ENCODE results near the gene RBM39. TPM values are rescaled to one million over a fixed set of nuclear protein-coding genes. Genes with fewer than 3 reads are reported as not detected.
A peak's percentile ranks its signal among the peaks of the same experiment; 100 is the strongest.

The RBM39 gene
- total RNA-seq, 1 donor from 2014 or later = 208 TPM

DNA sequence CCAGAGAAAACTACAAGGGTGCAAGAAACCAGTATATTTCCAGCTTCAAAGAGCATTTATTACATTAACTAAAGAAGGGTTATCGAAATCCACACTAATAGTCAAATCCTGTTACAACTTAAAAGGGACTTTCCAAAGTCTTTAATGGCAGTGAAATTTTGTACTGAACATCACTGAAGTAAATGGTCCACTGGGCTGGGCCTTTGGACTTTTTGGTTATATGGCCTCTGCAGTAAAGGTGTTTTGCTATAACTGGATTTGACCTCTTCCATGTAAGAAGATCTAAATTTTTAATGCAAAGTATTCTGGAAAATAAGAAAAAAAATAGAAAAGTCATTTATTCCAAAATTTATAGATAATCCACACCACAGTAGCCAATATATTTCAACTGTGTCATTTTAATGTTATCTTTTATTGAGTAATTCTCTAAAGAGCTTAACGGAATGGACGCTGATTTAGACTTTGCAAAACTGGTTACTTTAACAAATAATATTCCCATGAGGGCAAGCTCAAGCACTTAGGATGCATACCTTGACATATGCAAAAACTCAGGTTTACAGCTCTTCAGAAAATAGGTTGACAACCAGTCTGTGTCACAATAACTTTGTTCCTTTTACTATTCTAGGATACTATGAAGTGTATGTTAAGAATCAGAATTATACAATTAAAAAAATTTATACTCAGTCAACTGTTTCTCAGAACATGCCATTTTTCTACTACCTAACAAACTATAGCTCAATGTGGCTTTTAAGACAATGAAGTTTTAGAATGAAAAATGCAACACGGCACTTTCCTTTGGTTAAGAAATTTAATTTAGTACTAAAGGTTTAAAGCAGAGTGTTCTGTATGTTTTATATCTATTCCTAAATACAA lies 7.0 kb downstream of the RBM39 start:
- H3K27ac ChIP-seq (ENCODE audit: low read depth, low read length) = no peak overlapping the region
- H3K9ac ChIP-seq (ENCODE audit: low read length) = no peak overlapping the region
- peaks cover 100% of the 10 kb centered on the region for H3K79me2 ChIP-seq (ENCODE audit: insufficient read depth, low read length)
- no peak for TF ChIP-seq EZH2 (IDR thresholded peaks at IDR 0.05; ENCODE audit: insufficient read depth, low read length)
- TF ChIP-seq, protein P1, sequence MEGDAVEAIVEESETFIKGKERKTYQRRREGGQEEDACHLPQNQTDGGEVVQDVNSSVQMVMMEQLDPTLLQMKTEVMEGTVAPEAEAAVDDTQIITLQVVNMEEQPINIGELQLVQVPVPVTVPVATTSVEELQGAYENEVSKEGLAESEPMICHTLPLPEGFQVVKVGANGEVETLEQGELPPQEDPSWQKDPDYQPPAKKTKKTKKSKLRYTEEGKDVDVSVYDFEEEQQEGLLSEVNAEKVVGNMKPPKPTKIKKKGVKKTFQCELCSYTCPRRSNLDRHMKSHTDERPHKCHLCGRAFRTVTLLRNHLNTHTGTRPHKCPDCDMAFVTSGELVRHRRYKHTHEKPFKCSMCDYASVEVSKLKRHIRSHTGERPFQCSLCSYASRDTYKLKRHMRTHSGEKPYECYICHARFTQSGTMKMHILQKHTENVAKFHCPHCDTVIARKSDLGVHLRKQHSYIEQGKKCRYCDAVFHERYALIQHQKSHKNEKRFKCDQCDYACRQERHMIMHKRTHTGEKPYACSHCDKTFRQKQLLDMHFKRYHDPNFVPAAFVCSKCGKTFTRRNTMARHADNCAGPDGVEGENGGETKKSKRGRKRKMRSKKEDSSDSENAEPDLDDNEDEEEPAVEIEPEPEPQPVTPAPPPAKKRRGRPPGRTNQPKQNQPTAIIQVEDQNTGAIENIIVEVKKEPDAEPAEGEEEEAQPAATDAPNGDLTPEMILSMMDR (IDR thresholded peaks at IDR 0.05; ENCODE audit: insufficient read depth, low read depth, low read length) = no peak
- H4K20me1 ChIP-seq (ENCODE audit: insufficient read depth, low read length) = peaks cover 100% of the 10 kb centered on the region
- Mint-ChIP-seq H3K4me3 (ENCODE audit: unreplicated experiment) (peak overlapping the region; percentile 8), H3K27me3 (ENCODE audit: low read depth, unreplicated experiment) (no peaks in the 10 kb centered on the region), H3K27ac (ENCODE audit: unreplicated experiment) (peak overlapping the region; percentile 18), H3K4me1 (ENCODE audit: low read depth, unreplicated experiment) (peaks cover 34% of the 10 kb centered on the region), H3K36me3 (ENCODE audit: low read depth, unreplicated experiment) (peaks cover 26% of the 10 kb centered on the region), H3K9me3 (ENCODE audit: unreplicated experiment) (no peaks in the 10 kb centered on the region)
- peaks cover 83% of the 10 kb centered on the region for H3K36me3 ChIP-seq (ENCODE audit: insufficient read depth, low read length)
- peak overlapping the region; percentile 30 for H3K4me2 ChIP-seq (ENCODE audit: low read length)
- FAIRE-seq = no peak
- H3K9me3 ChIP-seq (ENCODE audit: insufficient read depth, low read depth, low read length) = no peaks in the 10 kb centered on the region
- no peak for DNase-seq (ENCODE audit: low read depth)
- H3K4me3 ChIP-seq (ENCODE audit: insufficient read depth, low read depth, low read length) = no peak overlapping the region
- H3K4me1 ChIP-seq (ENCODE audit: insufficient read depth, low read length) = peaks cover 18% of the 10 kb centered on the region
- H3K27me3 ChIP-seq (ENCODE audit: insufficient read depth, low read length) = no peaks in the 10 kb centered on the region
- no peak overlapping the region for H2AFZ ChIP-seq (ENCODE audit: low read depth, low read length)

DNA sequence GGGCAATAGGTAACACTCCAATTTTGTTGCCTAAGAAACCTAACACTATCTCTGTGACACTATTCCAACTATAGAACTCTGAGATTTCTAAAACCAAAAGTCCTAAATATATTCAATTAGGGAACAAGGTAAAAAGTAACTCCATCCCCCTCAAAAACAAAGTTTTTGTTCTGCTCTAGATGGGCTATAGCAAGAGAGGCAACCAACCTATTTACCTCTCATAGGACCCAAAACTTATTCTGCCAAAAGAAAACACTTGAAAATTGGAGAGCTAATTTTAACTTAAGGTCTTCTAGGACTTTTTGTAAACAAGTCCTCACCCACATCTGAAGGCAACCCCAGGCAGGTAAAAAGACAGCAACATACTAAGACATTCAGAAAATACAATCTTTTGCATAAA lies 7.7 kb downstream of the RBM39 start:
- Histone ChIP-seq H3K9me3 (ENCODE audit: insufficient read depth, low read depth, low read length) (no peaks in the 10 kb centered on the region), H3K9ac (ENCODE audit: low read length) (no peak overlapping the region), H3K4me2 (ENCODE audit: low read length) (peak overlapping the region; percentile 30), H3K27ac (ENCODE audit: low read depth, low read length) (no peak overlapping the region), H3K27me3 (ENCODE audit: insufficient read depth, low read length) (no peaks in the 10 kb centered on the region), H4K20me1 (ENCODE audit: insufficient read depth, low read length) (peaks cover 100% of the 10 kb centered on the region), H2AFZ (ENCODE audit: low read depth, low read length) (no peak overlapping the region), H3K4me3 (ENCODE audit: insufficient read depth, low read depth, low read length) (no peak overlapping the region), H3K36me3 (ENCODE audit: insufficient read depth, low read length) (peaks cover 83% of the 10 kb centered on the region), H3K79me2 (ENCODE audit: insufficient read depth, low read length) (peaks cover 100% of the 10 kb centered on the region), H3K4me1 (ENCODE audit: insufficient read depth, low read length) (peaks cover 16% of the 10 kb centered on the region)
- FAIRE-seq = no peak
- H3K27ac Mint-ChIP-seq (ENCODE audit: unreplicated experiment) = no peak overlapping the region
- no peak for DNase-seq (ENCODE audit: low read depth)
- no peaks in the 10 kb centered on the region for H3K9me3 Mint-ChIP-seq (ENCODE audit: unreplicated experiment)
- H3K4me3 Mint-ChIP-seq (ENCODE audit: unreplicated experiment) = peak overlapping the region; percentile 8
- TF ChIP-seq, protein P1 (IDR thresholded peaks at IDR 0.05; ENCODE audit: insufficient read depth, low read depth, low read length) = no peak
- no peak for TF ChIP-seq EZH2 (IDR thresholded peaks at IDR 0.05; ENCODE audit: insufficient read depth, low read length)
- H3K4me1 Mint-ChIP-seq (ENCODE audit: low read depth, unreplicated experiment) = peaks cover 34% of the 10 kb centered on the region
- H3K36me3 Mint-ChIP-seq (ENCODE audit: low read depth, unreplicated experiment) = peaks cover 26% of the 10 kb centered on the region
- H3K27me3 Mint-ChIP-seq (ENCODE audit: low read depth, unreplicated experiment) = no peaks in the 10 kb centered on the region

DNA sequence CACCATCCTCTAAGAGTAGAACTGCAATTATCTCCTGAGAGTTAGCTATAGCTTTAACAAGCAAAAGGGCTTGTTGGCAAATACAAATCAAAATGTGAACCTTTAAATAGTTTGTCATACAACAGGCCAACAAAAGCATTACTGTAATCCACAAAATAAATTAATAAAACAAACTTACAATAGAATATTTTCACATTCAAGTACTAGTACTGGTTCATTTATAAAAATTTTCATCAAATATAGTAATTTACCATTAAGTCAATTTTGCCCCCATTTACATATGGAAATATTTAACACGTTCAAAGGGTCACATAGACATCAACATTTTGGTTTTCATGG lies 9.4 kb downstream of the RBM39 start:
- Histone ChIP-seq H4K20me1 (ENCODE audit: insufficient read depth, low read length) (peaks cover 99% of the 10 kb centered on the region), H3K79me2 (ENCODE audit: insufficient read depth, low read length) (peaks cover 99% of the 10 kb centered on the region), H3K27me3 (ENCODE audit: insufficient read depth, low read length) (no peaks in the 10 kb centered on the region), H3K27ac (ENCODE audit: low read depth, low read length) (no peak overlapping the region), H3K36me3 (ENCODE audit: insufficient read depth, low read length) (peaks cover 84% of the 10 kb centered on the region), H3K9ac (ENCODE audit: low read length) (no peak overlapping the region), H3K4me2 (ENCODE audit: low read length) (no peak overlapping the region), H2AFZ (ENCODE audit: low read depth, low read length) (no peak overlapping the region), H3K9me3 (ENCODE audit: insufficient read depth, low read depth, low read length) (no peaks in the 10 kb centered on the region), H3K4me3 (ENCODE audit: insufficient read depth, low read depth, low read length) (no peak overlapping the region), H3K4me1 (ENCODE audit: insufficient read depth, low read length) (peaks cover 10% of the 10 kb centered on the region)
- DNase-seq (ENCODE audit: low read depth) (no peak), FAIRE-seq (no peak)
- Mint-ChIP-seq H3K36me3 (ENCODE audit: low read depth, unreplicated experiment) (peaks cover 20% of the 10 kb centered on the region), H3K27ac (ENCODE audit: unreplicated experiment) (no peak overlapping the region), H3K27me3 (ENCODE audit: low read depth, unreplicated experiment) (no peaks in the 10 kb centered on the region), H3K4me1 (ENCODE audit: low read depth, unreplicated experiment) (peaks cover 24% of the 10 kb centered on the region), H3K4me3 (ENCODE audit: unreplicated experiment) (peak overlapping the region; percentile 41), H3K9me3 (ENCODE audit: unreplicated experiment) (no peaks in the 10 kb centered on the region)
- TF ChIP-seq EZH2 (IDR thresholded peaks at IDR 0.05; ENCODE audit: insufficient read depth, low read length) = no peak
- TF ChIP-seq, protein P1 (IDR thresholded peaks at IDR 0.05; ENCODE audit: insufficient read depth, low read depth, low read length) = no peak
